ENCODE data around the gene ZC3H7B. TPM values are rescaled to one million over a fixed set of nuclear protein-coding genes. Genes with fewer than 3 reads are reported as not detected.

ZC3H7B gene
- polyA plus RNA-seq, 2 of the 4 experiments (the other 2 are of a cell fraction), result 12.4 to 22.8 TPM

GRCh38 chr22:41290262-41291221 is 10.8 kb upstream of the ZC3H7B start:
- Histone ChIP-seq H3K27ac (peak overlapping the region; percentile 58 to 96), H3K4me2 (peak overlapping the region; percentile 44), H3K9me3 (no peaks in the 10 kb centered on the region), H3K4me3 (no peak overlapping the region), H3K4me1 (peaks cover 43% of the 10 kb centered on the region)
- ChIA-PET POLR2A (no interaction called here), CTCF (interaction anchor here (0.7 to 2.5 kb wide), 2 partner anchors 11 to 36 kb away, joined by 3 to 7 read pairs; partner anchors contain the start of gene ZC3H7B)
- DNase-seq (ENCODE audit: low read depth in 1 of 2, low spot score in 1 of 2), result peak in 1 of 2 experiments; percentile 44
- whole genome bisulfite sequencing (ENCODE audit: missing lambda C conversion rate), result 38% methylated on average over 8 of the region's 8 CpGs
- no peak for ATAC-seq
- FAIRE-seq, result no peak
- no peak for TF ChIP-seq CHD4 (IDR thresholded peaks at IDR 0.05; ENCODE audit: borderline replicate concordance)
- TF ChIP-seq, protein P1, sequence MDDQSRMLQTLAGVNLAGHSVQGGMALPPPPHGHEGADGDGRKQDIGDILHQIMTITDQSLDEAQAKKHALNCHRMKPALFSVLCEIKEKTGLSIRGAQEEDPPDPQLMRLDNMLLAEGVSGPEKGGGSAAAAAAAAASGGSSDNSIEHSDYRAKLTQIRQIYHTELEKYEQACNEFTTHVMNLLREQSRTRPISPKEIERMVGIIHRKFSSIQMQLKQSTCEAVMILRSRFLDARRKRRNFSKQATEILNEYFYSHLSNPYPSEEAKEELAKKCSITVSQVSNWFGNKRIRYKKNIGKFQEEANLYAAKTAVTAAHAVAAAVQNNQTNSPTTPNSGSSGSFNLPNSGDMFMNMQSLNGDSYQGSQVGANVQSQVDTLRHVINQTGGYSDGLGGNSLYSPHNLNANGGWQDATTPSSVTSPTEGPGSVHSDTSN (IDR thresholded peaks at IDR 0.05), result no peak
- no peak for TF ChIP-seq CBX2 (IDR thresholded peaks at IDR 0.05; ENCODE audit: borderline replicate concordance, low read depth)
- TF ChIP-seq HOXA7 (CRISPR knock-in tag; IDR thresholded peaks at IDR 0.05), result no peak
- TF ChIP-seq RNF2 (IDR thresholded peaks at IDR 0.05; ENCODE audit: borderline replicate concordance, low read depth), result no peak
- TF ChIP-seq HOXB13 (CRISPR knock-in tag; IDR thresholded peaks at IDR 0.05; ENCODE audit: low read depth), result no peak
- 0 out of 3 replicates have a peak, but pooled peaks have one; percentile 37 for TF ChIP-seq BCL3 (IDR thresholded peaks at IDR 0.05)
- no peak for TF ChIP-seq MYC (IDR thresholded peaks at IDR 0.05; ENCODE audit: borderline replicate concordance, low read length)
- TF ChIP-seq MAFK (IDR thresholded peaks at IDR 0.05; ENCODE audit: partially characterized antibody), result no peak
- no peak for TF ChIP-seq FOSB (CRISPR knock-in tag; IDR thresholded peaks at IDR 0.05)
- TF ChIP-seq CTCF (IDR thresholded peaks at IDR 0.05), result no peak
- no peak for TF ChIP-seq POLR2AphosphoS2 (conservative IDR thresholded peaks at IDR 0.05; ENCODE audit: low read length)
- TF ChIP-seq ZNF302 (CRISPR knock-in tag; IDR thresholded peaks at IDR 0.05), result no peak
- TF ChIP-seq PHF8 (IDR thresholded peaks at IDR 0.05; ENCODE audit: borderline replicate concordance, low read depth), result no peak
- TF ChIP-seq, protein P2, sequence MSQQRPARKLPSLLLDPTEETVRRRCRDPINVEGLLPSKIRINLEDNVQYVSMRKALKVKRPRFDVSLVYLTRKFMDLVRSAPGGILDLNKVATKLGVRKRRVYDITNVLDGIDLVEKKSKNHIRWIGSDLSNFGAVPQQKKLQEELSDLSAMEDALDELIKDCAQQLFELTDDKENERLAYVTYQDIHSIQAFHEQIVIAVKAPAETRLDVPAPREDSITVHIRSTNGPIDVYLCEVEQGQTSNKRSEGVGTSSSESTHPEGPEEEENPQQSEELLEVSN (IDR thresholded peaks at IDR 0.05; ENCODE audit: borderline replicate concordance, low read depth), result no peak
- TF ChIP-seq RARB (CRISPR knock-in tag; IDR thresholded peaks at IDR 0.05), result no peak
- no peak for TF ChIP-seq ZSCAN20 (CRISPR knock-in tag; IDR thresholded peaks at IDR 0.05)
- TF ChIP-seq ATOH8 (CRISPR knock-in tag; IDR thresholded peaks at IDR 0.05; ENCODE audit: low read depth), result no peak
- no peak for TF ChIP-seq KDM5A (IDR thresholded peaks at IDR 0.05)
- no peak for TF ChIP-seq JUNB (IDR thresholded peaks at IDR 0.05)
- no peak for TF ChIP-seq NR3C1 (IDR thresholded peaks at IDR 0.05)
- no peak for TF ChIP-seq TFCP2L1 (CRISPR knock-in tag; IDR thresholded peaks at IDR 0.05)
- no peak for TF ChIP-seq BHLHE40 (IDR thresholded peaks at IDR 0.05; ENCODE audit: low read depth, low read length)
- no peak for TF ChIP-seq USF2 (IDR thresholded peaks at IDR 0.05)
- no peak for TF ChIP-seq RFX5 (IDR thresholded peaks at IDR 0.05)
- peak; percentile 71; the same call in 1 of the 2 replicates for TF ChIP-seq GATA3 (IDR thresholded peaks at IDR 0.05; ENCODE audit: borderline replicate concordance)
- TF ChIP-seq MAZ (IDR thresholded peaks at IDR 0.05; ENCODE audit: borderline replicate concordance, low read depth, low read length), result no peak
- no peak for TF ChIP-seq POLR2A (IDR thresholded peaks at IDR 0.05; ENCODE audit: low read length)
- 0 out of 5 replicates have a peak, but pooled peaks of 1 of the 2 experiments have one; percentile 18 for TF ChIP-seq JUN (IDR thresholded peaks at IDR 0.05)
- TF ChIP-seq EP300 (IDR thresholded peaks at IDR 0.05), result peak in 1 of 2 experiments; percentile 32; a peak in 1 of 5 replicates
- TF ChIP-seq, protein P3, sequence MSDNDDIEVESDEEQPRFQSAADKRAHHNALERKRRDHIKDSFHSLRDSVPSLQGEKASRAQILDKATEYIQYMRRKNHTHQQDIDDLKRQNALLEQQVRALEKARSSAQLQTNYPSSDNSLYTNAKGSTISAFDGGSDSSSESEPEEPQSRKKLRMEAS (IDR thresholded peaks at IDR 0.05), result peak; percentile 57
- no peak for TF ChIP-seq HOXB5 (CRISPR knock-in tag; IDR thresholded peaks at IDR 0.05)
- TF ChIP-seq RAD21 (conservative IDR thresholded peaks at IDR 0.05 in 1 of 2, IDR thresholded peaks at IDR 0.05 in 1 of 2), result no peak
- TF ChIP-seq ZC3H11A (IDR thresholded peaks at IDR 0.05), result no peak

Data from A549 (cell line).